SK-N-SH (cell line): ENCODE measurements around the gene GPR158. TPM values are rescaled to one million over a fixed set of nuclear protein-coding genes. Genes with fewer than 3 reads are reported as not detected.
A peak's percentile ranks its signal among the peaks of the same experiment; 100 is the strongest.

Source experiments
- CTCF ChIA-PET: fragments of 300-600, 350-600 bp; formaldehyde crosslinking; extraction: SDS; loops from one replicate; lab custom pipeline; 2021; lab: Yijun Ruan, JAX
- POLR2A ChIA-PET: fragments of 350-600 bp; sonication (Branson Sonifier 250); formaldehyde crosslinking; extraction: SDS; loops from one replicate; lab custom pipeline; 2020; ENCODE audit warnings: antibody characterized with exemption, inconsistent platforms; lab: Yijun Ruan, JAX
- DNase-seq: peaks from one replicate; pipeline ENCODE4 v3.0.0; 2012
- H2AFZ ChIP-seq: fragments of 200-600 bp; sonication (generic); 2 replicates; pipeline ENCODE4 v1.8.1; 2016; ENCODE audit warnings: antibody characterized with exemption, mild to moderate bottlenecking, low read depth
- H3F3A ChIP-seq: fragments of 200-600 bp; sonication (generic); replicated peaks from 2 replicates; pipeline ENCODE3; 2016; ENCODE audit warnings: antibody characterized with exemption, mild to moderate bottlenecking; ENCODE audit not compliant: insufficient read depth
- H3K27ac ChIP-seq, 2 experiments: fragments of 200-500 bp in 1 of 2; fragments of 200-600 bp in 1 of 2; sonication (Bioruptor generic) in 1 of 2; sonication (generic), shearing (Covaris generic) in 1 of 2; 2 replicates each; pipeline versions ENCODE4 v1.5.1 to v1.6.1; 2014 to 2016; ENCODE audit warnings: low read depth in 2 of 2, inconsistent platforms in 1 of 2, low read length in 1 of 2, mild to moderate bottlenecking in 1 of 2, mixed read lengths in 1 of 2
- H3K27me3 ChIP-seq: fragments of 200-600 bp; sonication (generic), shearing (Covaris generic); 2 replicates; pipeline ENCODE4 v1.6.1; 2016; ENCODE audit warnings: mixed run types; ENCODE audit not compliant: insufficient read depth
- H3K36me3 ChIP-seq, 2 experiments: fragments of 200-500 bp in 1 of 2; fragments of 200-600 bp in 1 of 2; sonication (Bioruptor generic) in 1 of 2; sonication (generic) in 1 of 2; replicated peaks in 1 of 2; 2 replicates each; pipeline versions ENCODE3 to v1.5.1; 2014 to 2016; ENCODE audit warnings: low read length in 1 of 2, mild to moderate bottlenecking in 1 of 2; ENCODE audit not compliant: insufficient read depth in 2 of 2, control insufficient read depth in 1 of 2
- H3K4me1 ChIP-seq, 2 experiments: fragments of 200-500 bp in 1 of 2; fragments of 200-600 bp in 1 of 2; sonication (Bioruptor generic) in 1 of 2; sonication (generic), shearing (Covaris generic) in 1 of 2; 2 replicates each; pipeline versions ENCODE4 v1.5.1 to v1.6.1; 2014 to 2016; ENCODE audit warnings: low read depth in 1 of 2, low read length in 1 of 2, mixed run types in 1 of 2; ENCODE audit not compliant: insufficient read depth in 2 of 2, control insufficient read depth in 1 of 2
- H3K4me2 ChIP-seq: fragments of 200-600 bp; sonication (generic), shearing (Covaris generic); 2 replicates; pipeline ENCODE4 v1.6.1; 2017; ENCODE audit warnings: mixed run types
- H3K4me3 ChIP-seq, 2 experiments: fragments of 200-500 bp in 1 of 2; fragments of 200-600 bp in 1 of 2; sonication (Bioruptor generic) in 1 of 2; sonication (generic), shearing (Covaris generic) in 1 of 2; 2 replicates each; pipeline versions ENCODE4 v1.5.1 to v1.8.1; 2014 to 2016; ENCODE audit warnings: low read depth in 2 of 2, inconsistent platforms in 1 of 2, low read length in 1 of 2, mild to moderate bottlenecking in 1 of 2, mixed read lengths in 1 of 2, moderate library complexity in 1 of 2
- H3K79me2 ChIP-seq: fragments of 200-600 bp; sonication (generic); 2 replicates; pipeline ENCODE4 v1.8.1; 2017; ENCODE audit warnings: mild to moderate bottlenecking; ENCODE audit not compliant: insufficient read depth
- H3K9ac ChIP-seq: fragments of 200-600 bp; sonication (generic); 2 replicates; pipeline ENCODE4 v1.6.1; 2017; ENCODE audit warnings: mixed run types
- H3K9me2 ChIP-seq: fragments of 200-600 bp; sonication (generic); 2 replicates; pipeline ENCODE4 v1.6.1; 2017; ENCODE audit warnings: mixed run types
- H3K9me3 ChIP-seq: fragments of 200-600 bp; sonication (generic); 2 replicates; pipeline ENCODE4 v1.6.1; 2017; ENCODE audit warnings: mixed run types, mild to moderate bottlenecking, moderate library complexity
- H4K20me1 ChIP-seq: fragments of 200-600 bp; sonication (generic); 2 replicates; pipeline ENCODE4 v1.6.1; 2017; ENCODE audit warnings: mild to moderate bottlenecking, mixed run types; ENCODE audit not compliant: insufficient read depth
- EP300 ChIP-seq, 2 experiments: IDR thresholded peaks; 2 replicates each; pipeline versions ENCODE4 v1.4.0 to v1.6.1; 2012; ENCODE audit warnings: borderline replicate concordance in 1 of 2, low read depth in 1 of 2, low read length in 1 of 2
- EZH2phosphoT487 ChIP-seq: fragments of 200-600 bp; sonication (generic); IDR thresholded peaks from 2 replicates; pipeline ENCODE4 v1.6.1; 2017; ENCODE audit warnings: low read depth, mixed run types, mild to moderate bottlenecking, antibody characterized with exemption, moderate library complexity, borderline replicate concordance
- MXI1 ChIP-seq: IDR thresholded peaks from 2 replicates; pipeline ENCODE4 v1.6.1; 2012; ENCODE audit warnings: mild to moderate bottlenecking, low read depth, low read length, improper control_type of control experiment
- NFIC ChIP-seq: IDR thresholded peaks from 2 replicates; pipeline ENCODE4 v1.4.0; 2012; ENCODE audit warnings: borderline replicate concordance
- RAD21 ChIP-seq: IDR thresholded peaks from 2 replicates; pipeline ENCODE4 v1.6.1; 2012; ENCODE audit warnings: mild to moderate bottlenecking, low read length
- REST ChIP-seq: IDR thresholded peaks from 2 replicates; pipeline ENCODE4 v1.6.1; 2012; ENCODE audit warnings: mild to moderate bottlenecking, low read depth, low read length, moderate library complexity
- TCF12 ChIP-seq: IDR thresholded peaks from 2 replicates; pipeline ENCODE4 v1.4.0; 2012
- WGBS: methylation state at CpG from one replicate; pipeline ENCODE4 v1.1.6; 2017; ENCODE audit warnings: low lambda C conversion rate; 5-methylcytosine and 5-hydroxymethylcytosine counted together
- polyA plus RNA-seq, 3 experiments: library from polyadenylated mRNA; depleted of rRNA; stranded (reverse); fragments of >200 nt; gene quantifications; 2 replicates each; pipeline ENCODE4 v1.2.3, GENCODE V29; 2012

GPR158 gene
- polyA plus RNA-seq, 1 of the 3 experiments (the other 2 are of a cell fraction), result not detected

DNA sequence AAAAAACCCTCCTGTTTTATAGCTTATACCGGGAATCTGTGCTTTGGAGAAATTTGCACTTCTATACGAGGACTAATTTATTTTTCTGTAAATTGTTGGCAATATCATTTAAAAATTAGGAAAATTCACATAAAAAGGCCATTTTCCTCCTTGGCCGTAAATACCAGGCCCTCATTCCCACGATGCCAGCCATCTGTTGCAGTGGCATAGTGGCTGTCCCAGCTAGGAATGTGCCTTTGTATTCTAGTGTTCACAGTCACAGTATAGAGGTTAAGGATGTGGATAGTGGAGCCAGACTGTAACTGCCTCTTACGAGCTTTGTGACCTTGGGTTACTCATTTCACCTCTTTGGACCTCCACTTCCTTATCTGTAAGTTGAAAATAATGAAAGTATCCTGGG, 312.5 kb downstream of the GPR158 start (continued):
- TF ChIP-seq TCF12 (no peak), NFIC (no peak), EP300 (IDR thresholded peaks at IDR 0.05; ENCODE audit: borderline replicate concordance in 1 of 2, low read depth in 1 of 2, low read length in 1 of 2) (no peak), MXI1 (no peak)

DNA sequence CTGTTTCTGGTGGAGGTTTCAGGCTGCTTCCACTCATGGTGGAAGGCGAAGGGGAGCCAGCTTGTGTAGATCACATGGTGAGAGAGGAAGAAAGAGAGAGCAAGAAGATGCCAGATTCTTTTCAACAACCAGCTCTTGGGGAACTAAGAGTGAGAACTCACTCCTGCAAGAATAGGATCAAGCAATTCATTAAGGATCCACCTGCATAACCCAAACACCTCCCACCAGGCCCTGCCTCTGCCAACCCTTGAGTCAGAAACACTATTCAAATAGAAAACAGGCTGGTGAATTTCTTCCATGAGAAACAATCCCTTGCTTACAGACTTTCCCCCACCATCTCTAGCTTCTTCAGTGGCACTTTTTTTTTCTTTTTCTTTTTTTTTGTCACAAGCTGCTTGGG, 317.2 kb downstream of the GPR158 start:
- H3K9me2 ChIP-seq, result no peaks in the 10 kb centered on the region
- no peak for DNase-seq
- ChIA-PET CTCF (interaction anchor here (0.8 kb wide), 1 partner anchor 31 kb away, joined by 3 read pairs; no protein-coding TSS in a partner anchor), POLR2A (no interaction called here)
- H3K27me3 ChIP-seq, result no peaks in the 10 kb centered on the region
- no peaks in the 10 kb centered on the region for H3K36me3 ChIP-seq
- H3K9ac ChIP-seq, result no peak overlapping the region
- peaks cover 7% of the 10 kb centered on the region for H3F3A ChIP-seq
- H3K4me2 ChIP-seq, result no peak overlapping the region
- no peaks in the 10 kb centered on the region for H4K20me1 ChIP-seq
- H3K4me1 ChIP-seq, result peaks cover 0 to 2% of the 10 kb centered on the region in 2 experiments; a peak in 1 of 4 replicates
- no peak overlapping the region for H3K4me3 ChIP-seq
- H2AFZ ChIP-seq, result no peak overlapping the region
- TF ChIP-seq REST (no peak), EP300 (IDR thresholded peaks at IDR 0.05; ENCODE audit: borderline replicate concordance in 1 of 2, low read depth in 1 of 2, low read length in 1 of 2) (no peak)
- TF ChIP-seq, all 33 proteins: peak for 0
- H3K79me2 ChIP-seq, result no peaks in the 10 kb centered on the region
- no peak overlapping the region for H3K27ac ChIP-seq
- no peaks in the 10 kb centered on the region for H3K9me3 ChIP-seq
- WGBS, result 60% methylated on average over 1 of the region's 1 CpG

DNA sequence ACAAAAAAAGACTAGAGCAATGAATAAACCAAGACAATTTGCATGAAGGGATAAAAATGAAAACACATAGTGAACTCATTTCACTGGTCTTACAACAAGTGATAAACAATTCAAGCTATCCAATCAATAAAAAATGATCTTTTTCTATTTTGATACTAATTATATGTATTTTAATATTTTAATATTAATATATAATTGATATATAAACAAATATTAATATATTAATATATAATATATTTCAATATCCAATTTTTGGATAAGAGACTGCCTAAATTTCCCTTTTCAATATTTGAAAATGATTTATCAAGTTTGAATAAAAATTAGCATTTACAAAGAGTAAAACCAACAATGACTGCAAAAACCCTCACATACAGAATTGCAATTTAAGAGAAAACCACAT, 317.9 kb downstream of the GPR158 start:
- CTCF ChIA-PET, result interaction anchor here (0.8 kb wide), 1 partner anchor 30 kb away, joined by 3 read pairs; no protein-coding TSS in a partner anchor
- TF ChIP-seq EZH2phosphoT487 (no peak), RAD21 (no peak)
- H3K4me3 ChIP-seq, result no peak overlapping the region
- H3K79me2 ChIP-seq, result no peaks in the 10 kb centered on the region
- no peaks in the 10 kb centered on the region for H4K20me1 ChIP-seq
- H3K9me2 ChIP-seq, result no peaks in the 10 kb centered on the region
- peak overlapping the region in 1 of 2 experiments; percentile 41; a peak in 1 of 4 replicates for H3K27ac ChIP-seq
- peak overlapping the region; percentile 5; the same call in 1 of the 2 replicates for H3K4me2 ChIP-seq
- no peaks in the 10 kb centered on the region for H3K27me3 ChIP-seq
- H2AFZ ChIP-seq, result no peak overlapping the region
- DNase-seq, result no peak
- no peaks in the 10 kb centered on the region for H3K9me3 ChIP-seq
- H3K36me3 ChIP-seq, result no peaks in the 10 kb centered on the region
- no peak overlapping the region for H3K9ac ChIP-seq
- POLR2A ChIA-PET, result no interaction called here
- H3K4me1 ChIP-seq, result peaks cover 0 to 2% of the 10 kb centered on the region in 2 experiments; a peak in 1 of 4 replicates
- H3F3A ChIP-seq, result peaks cover 7% of the 10 kb centered on the region
